Measurements from ENCODE around the gene GLI2.

The GLI2 gene

GRCh38 chr2:120759543-120760331 is 24.1 kb downstream of the GLI2 start:
- peak; percentile 8 for DNase-seq

GRCh38 chr2:120760446-120761135 is 24.9 kb downstream of the GLI2 start:
- DNase-seq, result peak; percentile 12

GRCh38 chr2:120761164-120761861 is 25.6 kb downstream of the GLI2 start:
- DNase-seq, result peak; percentile 14

- no peak for DNase-seq
Measured at GRCh38 chr2:120761911-120762310, 26.2 kb downstream of the GLI2 start.

- DNase-seq, result no peak
Measured at GRCh38 chr2:120762341-120763061, 26.8 kb downstream of the GLI2 start.

GRCh38 chr2:120763508-120763907 is 27.8 kb downstream of the GLI2 start:
- peak; percentile 30 for DNase-seq

- peak; percentile 13 for DNase-seq
Measured at GRCh38 chr2:120763931-120764330, 28.3 kb downstream of the GLI2 start.

GRCh38 chr2:120764492-120764891 is 28.8 kb downstream of the GLI2 start:
- DNase-seq, result no peak

GRCh38 chr2:120764991-120765677 is 29.5 kb downstream of the GLI2 start:
- peak; percentile 41 for DNase-seq

GRCh38 chr2:120765678-120766469 is 30.2 kb downstream of the GLI2 start:
- peak; percentile 73 for DNase-seq

GRCh38 chr2:120766470-120767351 is 31.0 kb downstream of the GLI2 start:
- peak; percentile 26 for DNase-seq

GRCh38 chr2:120767486-120768005 is 31.9 kb downstream of the GLI2 start:
- no peak for DNase-seq

- DNase-seq, result peak; percentile 53
Measured at GRCh38 chr2:120768112-120769048, 32.7 kb downstream of the GLI2 start.

- DNase-seq, result peak; percentile 20
Measured at GRCh38 chr2:120769076-120769786, 33.6 kb downstream of the GLI2 start.

GRCh38 chr2:120769787-120770120 is 34.1 kb downstream of the GLI2 start:
- no peak for DNase-seq

GRCh38 chr2:120770176-120770575 is 34.5 kb downstream of the GLI2 start:
- no peak for DNase-seq

GRCh38 chr2:120770641-120771040 is 35.0 kb downstream of the GLI2 start:
- peak; percentile 26 for DNase-seq

- peak; percentile 64 for DNase-seq
Measured at GRCh38 chr2:120771111-120771780, 35.6 kb downstream of the GLI2 start.

All from left hindlimb (tissue), 1 donor.